HG02623 (cell line): ENCODE data around the gene CYP2U1.
"Not testable (repeated sequence)": the region's sequence is repeated elsewhere in the genome, so short reads cannot be mapped to it uniquely, and the experiment has no call there.

Experiments
- ATAC-seq: cut with Tn5 transposase; IDR thresholded peaks from one replicate; pipeline ENCODE4 v1.9.1; 2021; ENCODE audit warnings: moderate library complexity; ENCODE audit not compliant: unreplicated experiment

CYP2U1 gene

DNA sequence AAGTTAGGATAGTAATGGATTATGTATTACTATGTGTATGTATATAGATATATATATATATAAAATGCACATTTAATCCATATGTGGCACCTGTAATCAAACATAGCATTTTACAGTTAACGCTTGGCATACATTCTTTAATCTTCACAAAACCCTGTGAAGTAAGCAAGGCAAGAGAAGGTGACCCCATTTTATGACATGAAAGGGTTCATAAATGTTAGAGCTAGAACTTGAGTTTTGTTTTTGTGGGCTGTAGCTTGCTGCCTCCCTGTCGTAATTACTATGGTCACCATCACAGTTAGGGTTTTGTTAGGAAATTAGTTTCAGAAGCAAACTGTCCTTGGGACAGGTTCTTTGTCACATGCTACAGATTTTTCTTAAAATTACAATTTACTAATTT lies 13.8 kb upstream of the CYP2U1 start:
- ATAC-seq, result no peak

DNA sequence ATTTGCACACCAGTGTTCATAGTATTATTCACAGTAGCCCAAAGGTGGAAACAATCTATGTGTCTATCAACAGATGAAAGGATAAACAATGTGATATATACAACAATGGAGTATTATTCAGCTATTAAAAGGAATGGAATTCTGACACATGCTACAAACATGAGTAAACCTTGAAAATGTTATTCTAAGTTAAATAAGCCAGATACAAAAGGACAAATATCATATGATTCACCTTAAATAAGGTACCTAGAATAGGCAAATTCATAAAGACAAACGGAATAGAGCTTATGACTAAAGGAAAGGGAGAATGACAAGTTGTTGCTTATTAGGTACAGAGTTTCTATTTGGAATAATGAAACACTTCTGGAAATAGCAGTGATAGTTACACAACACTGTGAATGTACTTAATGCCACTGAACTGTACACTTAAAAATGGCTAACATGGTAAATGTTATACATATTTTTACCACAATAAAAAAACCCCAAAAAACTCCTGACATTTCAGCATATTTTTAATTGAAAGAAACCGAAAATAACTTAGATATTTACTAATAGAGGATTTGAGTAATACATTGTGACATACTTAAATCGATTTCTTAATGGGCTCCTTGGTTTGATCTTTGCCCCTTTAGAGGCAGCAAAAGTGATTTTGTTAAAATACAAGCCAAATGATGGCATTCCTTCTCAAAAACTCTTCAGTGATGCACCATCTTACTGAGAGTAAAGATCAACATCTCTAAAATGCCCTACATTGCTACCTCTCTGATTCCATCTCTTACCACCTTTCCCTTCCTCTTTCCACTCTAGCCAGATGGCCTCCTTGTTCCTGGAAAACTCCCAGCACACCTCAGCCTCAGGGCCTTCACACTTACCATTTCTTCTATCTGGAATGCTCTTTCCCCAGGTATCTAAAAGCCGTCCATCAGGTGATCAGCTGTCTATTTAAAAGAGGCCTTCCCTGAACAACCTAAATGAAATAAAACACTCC lies 8.6 kb upstream of the CYP2U1 start:
- ATAC-seq, result no peak

DNA sequence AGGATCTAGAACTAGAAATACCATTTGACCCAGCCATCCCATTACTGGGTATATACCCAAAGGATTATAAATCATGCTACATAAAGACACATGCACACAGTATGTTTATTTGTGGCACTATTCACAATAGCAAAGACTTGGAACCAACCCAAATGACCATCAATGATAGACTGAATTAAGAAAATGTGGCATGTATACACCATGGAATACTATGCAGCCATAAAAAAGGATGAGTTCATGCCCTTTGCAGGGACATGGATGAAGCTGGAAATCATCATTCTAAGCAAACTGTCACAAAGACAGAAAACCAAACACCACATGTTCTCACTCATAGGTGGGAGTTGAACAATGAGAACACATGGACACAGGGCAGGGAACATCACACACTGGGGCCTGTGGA lies 5.6 kb upstream of the CYP2U1 start:
- not testable (repeated sequence) for ATAC-seq

DNA sequence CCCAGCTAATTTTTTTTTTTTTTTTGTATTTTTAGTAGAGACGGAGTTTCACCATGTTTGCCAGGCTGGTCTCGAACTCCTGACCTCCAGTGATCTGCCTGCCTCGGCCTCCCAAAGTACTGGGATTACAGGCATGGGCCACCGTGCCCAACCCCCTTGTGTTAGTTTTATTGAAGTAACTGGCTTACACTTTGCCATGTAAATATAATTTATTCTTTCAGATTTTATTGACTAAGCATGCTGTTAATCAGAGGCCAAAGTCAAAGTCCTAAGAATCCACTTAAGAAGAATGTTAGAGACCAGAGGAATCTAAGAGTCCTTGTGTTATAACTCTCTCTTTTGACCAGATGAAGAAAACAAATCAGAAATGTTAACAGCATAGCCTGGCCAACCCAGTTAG lies 4.5 kb upstream of the CYP2U1 start:
- not testable (repeated sequence) for ATAC-seq

DNA sequence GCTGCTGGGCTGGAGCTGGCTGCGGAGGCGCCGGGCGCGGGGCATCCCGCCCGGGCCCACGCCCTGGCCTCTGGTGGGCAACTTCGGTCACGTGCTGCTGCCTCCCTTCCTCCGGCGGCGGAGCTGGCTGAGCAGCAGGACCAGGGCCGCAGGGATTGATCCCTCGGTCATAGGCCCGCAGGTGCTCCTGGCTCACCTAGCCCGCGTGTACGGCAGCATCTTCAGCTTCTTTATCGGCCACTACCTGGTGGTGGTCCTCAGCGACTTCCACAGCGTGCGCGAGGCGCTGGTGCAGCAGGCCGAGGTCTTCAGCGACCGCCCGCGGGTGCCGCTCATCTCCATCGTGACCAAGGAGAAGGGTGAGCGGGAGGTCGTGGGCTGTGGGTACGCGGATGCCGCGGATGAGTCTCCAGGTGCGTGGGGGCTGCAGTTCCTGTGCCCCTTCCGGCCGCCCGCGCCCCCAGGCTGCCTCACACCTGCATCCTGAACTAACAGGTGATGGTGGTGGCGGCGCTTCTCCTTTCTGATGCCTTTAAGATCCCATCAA lies 499 bp downstream of the CYP2U1 start:
- ATAC-seq, result peak; percentile 17

DNA sequence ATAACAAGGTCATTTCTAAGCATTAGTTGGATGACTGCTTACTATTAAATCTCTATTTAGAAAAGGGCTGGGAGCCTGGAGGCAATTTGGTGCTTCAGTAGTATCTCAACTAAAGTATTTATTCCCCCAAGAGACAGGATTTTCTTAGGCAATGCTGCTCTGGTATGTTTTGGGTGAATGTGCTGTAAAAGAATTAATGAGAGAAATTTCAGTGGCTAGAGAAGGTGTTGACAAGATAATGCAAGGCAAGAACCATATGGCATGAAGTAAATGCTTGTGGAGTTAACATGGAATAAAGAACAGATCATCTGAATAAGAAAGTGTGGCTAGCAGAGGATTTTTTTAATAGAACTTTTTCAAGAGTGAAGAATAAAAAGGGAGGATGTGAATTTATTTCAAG lies 3.9 kb downstream of the CYP2U1 start:
- no peak for ATAC-seq

DNA sequence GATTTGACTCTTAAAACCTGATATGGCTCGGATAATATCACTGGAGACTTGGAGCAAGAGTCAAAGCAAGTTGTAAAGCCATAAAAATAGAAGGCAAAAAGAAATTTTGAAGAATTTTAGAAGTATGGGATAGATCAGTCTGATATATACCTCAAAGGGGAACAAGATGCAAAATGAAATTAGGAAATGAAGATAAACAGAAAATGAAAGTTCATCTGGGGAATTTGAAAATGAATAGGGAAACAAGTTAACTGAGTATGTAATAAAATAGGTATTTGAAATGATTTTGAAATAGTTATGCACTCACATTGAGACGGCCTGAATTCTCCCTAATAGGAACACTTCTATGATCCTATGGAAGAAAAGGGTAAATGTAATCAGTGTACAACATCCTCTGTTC lies 5.7 kb downstream of the CYP2U1 start:
- ATAC-seq, result no peak

DNA sequence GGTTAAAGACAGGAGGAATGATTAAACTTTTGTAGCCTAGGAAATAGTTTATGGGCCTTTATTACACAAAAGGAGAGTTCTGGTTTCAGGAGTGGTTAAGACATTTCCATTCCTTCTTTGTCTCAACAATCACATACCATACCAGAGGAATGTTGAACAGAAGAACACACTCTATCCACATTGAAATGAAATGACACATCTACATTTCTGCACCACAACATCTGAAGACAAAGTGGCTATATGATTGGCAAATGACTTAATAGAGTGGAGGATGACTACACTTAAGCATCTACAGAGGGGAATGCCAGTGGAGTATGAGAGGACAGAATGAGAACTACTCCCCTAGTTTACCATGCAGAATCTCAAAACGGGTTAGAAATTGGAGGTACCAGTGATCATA lies 8.0 kb downstream of the CYP2U1 start:
- ATAC-seq, result no peak

DNA sequence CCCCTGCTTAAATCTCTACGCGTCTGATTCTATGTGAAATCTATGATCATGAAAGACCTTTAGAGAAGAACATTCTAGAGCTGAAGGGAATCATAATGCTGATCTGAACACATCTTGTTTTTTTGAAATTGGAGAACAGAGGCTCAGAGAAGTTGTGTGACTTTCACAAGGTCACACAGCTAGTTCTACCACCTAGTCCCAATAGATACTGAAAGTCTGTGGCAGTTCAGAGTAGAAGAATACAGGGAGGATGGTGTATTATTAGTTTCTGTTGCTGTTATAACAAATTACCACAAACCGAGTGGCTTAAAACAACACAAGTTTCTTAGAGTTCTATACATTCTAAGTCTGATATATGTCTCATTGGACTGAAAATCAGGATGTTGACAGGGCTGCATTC lies 14.5 kb downstream of the CYP2U1 start:
- no peak for ATAC-seq

DNA sequence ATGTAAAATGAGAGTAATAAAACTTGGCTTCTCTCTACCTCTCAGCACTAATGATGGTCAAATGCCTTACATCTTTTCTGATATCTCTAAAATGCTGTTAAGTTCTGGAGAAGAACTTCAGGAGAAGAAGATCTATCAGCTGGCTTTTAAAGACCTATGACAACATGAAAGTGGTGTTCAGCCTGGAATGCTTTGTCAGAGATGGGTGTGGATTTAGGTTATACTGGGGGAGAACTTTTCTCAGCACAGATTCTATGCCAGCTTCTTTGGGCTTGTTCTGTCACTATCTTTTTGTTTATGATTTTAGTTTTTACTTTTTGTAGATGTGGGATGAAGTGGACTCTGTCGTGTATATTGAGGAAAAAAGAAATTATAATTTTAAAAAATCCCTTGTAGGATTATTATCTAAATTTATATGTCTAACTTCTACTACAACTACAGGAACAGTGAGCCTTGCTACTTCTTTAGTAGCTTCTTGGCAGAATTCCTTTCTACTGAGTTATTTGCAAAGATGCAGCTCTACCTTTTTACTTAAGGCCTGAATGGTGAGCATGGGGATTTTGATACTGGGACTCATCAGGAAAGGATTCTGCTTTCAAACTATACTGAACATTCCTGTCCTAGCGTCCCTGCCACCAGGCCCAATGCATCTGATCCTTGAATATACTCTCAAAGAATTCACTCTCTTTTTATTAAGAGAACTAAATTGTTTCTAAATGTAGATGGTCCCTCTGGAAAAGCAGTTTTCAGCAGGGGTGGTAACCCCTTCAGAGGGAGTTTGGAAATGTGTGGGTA lies 19.6 kb downstream of the CYP2U1 start:
- no peak for ATAC-seq

DNA sequence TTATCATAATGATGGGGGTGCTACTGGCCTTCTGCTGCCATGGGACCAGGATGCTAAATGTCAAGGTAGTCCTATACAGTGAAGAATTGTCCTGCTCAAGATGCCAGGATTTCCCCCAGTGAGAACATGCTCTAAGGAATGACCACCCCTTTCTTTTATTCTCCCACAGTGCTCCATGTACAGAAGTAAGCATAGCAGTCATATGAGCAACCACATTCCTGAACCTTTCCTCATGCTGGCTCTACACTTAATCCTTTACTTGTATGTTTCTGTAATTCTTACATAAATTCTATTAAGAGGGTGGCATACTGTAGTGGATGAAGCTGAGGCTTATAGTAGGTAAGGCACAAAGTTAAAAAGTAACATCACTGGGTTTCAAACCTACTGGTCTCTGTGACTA lies 20.2 kb downstream of the CYP2U1 start:
- no peak for ATAC-seq

DNA sequence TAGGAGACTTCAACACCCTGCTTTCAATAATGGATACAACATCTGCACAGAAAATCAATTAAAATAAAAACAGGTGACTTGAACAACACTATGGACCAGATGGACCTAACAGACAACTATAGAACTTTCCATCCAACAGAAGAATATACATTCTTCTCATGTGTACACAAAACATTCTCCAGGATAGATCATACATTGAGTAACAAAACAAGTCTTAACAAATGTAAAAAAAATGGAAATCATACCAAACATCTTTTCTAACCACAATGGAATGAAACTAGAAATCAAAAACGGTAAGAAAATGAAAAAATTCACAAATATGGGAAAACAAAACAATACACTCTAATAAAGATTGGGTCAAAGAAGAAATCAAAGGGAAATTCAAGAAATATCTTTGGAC lies 24.7 kb downstream of the CYP2U1 start:
- no peak for ATAC-seq

DNA sequence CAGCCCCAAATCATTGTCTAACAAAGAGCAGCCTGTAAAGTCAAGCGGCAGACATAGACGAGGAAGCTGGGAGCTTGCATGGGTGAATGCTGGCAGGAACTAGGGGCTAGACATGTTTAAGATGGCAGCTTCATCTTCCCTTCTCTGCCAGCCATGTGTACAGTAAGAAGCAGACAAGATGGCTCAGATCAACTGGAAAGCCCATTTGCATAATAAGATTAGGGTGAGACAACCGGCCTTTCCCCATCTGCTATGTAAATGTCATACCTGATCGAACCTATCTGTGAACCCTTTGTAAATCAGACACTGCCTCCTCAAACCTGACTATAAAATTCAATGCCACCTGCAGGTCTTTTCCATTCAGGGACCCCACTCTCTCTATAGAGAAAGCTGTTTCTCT lies 35.6 kb downstream of the CYP2U1 start:
- no peak for ATAC-seq

DNA sequence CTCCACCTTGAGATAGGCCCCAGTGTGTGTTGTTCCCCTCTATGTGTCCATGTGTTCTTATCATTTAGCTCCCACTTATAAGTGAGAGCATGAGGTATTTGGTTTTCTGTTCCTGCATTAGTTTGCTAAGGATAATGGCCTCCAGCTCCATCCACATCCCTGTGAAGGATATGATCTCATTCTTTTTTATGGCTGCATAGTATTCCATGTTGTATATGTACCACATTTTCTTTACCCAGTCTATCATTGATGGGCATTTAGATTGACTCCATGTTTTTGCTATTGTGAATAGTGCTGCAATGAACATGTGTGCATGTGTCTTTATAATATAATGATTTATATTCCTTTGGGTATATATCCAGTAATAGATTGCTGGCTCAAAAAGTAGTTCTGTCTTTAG lies 36.2 kb downstream of the CYP2U1 start:
- not testable (repeated sequence) for ATAC-seq

DNA sequence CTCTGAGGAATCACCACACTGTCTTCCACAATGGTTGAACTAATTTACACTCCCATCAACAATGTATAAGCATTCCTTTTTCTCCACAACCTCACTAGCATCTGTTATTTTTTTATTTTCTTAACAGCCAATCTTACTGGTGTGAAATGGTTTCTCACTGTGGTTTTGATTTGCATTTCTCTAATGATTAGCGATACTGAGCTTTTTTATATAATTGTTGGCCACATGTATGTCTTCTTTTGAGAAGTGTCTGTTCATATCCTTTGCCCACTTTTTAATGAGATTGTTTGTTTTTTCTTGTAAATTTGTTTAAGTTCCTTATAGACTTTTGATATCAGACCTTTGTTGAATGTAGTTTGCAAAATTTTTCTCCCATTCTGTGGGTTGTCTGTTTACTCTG lies 36.6 kb downstream of the CYP2U1 start:
- ATAC-seq, result not testable (repeated sequence)

DNA sequence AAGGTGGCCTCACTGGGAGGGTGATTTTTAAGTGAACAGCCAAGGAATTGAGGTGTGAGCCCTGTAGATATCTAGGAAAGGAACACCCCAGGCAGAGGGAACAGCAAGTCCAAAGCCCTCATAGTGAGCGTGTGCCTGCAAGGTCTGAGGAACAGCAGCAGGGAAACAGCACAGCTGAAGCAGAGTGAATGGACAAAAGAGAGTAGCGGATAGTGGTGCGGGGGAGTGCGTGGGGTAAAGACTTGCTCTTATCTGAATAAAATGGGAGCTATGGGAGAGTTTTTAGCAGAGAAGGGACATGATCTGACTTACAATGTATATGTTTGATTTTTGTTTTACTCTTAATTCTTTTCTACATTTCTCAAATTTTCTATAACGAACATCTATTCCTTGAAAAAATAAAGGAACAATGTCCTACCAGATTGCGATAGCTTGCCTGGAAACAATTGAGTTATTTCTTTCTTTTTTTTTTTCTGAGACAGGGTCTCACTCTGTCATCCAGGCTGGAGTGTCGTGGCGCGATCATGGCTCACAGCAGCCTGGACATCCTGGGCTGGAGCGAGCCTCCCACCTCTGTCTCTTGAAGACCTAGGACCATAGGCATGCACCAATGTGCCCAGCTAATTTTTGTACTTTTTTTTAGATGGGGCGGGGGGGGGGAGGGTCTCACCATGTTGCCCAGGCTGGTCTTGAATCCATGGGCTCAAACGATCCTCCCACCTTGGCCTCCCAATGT lies 38.9 kb downstream of the CYP2U1 start:
- ATAC-seq, result no peak

DNA sequence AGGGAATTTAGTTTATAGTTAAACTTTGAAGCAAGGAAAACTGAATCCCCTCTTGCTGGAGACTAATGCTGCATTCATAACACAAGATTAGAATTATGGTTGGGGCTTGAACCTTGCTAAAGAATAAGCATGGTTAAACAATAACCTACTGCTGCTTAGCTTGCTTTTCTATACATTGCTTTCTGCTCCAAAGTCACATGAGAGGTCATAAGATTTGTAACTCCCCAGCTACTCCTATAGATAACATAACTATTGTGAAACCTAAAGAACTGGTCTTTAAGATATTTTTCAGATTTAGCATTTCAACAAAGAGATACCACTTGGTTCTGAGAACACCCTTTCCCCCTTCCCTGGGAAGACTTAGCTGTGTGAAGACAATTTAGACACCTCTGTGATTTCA lies 41.3 kb downstream of the CYP2U1 start:
- no peak for ATAC-seq

DNA sequence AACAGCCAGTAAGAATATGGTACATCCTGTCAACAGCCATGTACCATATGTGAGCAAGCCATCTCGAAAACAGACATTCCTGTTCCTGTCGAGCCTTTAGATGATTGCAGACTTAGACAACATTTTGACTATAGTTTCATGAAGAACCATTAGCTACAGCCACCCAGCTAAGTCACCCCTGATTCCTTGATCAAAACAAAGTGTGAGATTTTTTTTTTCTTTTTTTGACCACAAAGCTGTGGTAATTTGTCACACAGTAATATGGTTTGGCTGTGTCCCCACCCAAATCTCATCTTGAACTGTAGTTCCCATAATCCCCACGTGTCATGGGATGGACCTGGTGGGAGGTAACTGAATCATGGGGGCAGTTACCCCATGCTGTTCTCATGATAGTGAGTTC lies 43.2 kb downstream of the CYP2U1 start:
- ATAC-seq, result no peak

DNA sequence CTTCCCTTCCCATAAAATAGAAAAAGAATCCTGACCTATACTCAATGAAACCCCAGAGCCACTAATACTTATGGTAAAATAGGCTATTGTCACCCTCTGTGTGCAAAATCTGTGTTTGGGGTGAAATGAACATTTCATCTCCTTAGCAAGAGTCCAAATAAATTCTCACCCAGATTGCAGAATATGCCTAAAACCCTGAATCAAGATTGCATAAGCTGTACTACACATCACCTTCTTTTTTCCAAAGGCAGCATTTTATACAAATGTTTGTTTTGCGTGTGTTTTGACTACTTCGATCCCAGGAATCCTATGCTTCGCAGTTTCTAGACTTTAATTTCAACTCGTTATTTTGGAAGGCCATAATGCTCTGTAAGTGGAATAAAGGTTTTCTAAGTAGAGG lies 46.1 kb downstream of the CYP2U1 start:
- ATAC-seq, result no peak

DNA sequence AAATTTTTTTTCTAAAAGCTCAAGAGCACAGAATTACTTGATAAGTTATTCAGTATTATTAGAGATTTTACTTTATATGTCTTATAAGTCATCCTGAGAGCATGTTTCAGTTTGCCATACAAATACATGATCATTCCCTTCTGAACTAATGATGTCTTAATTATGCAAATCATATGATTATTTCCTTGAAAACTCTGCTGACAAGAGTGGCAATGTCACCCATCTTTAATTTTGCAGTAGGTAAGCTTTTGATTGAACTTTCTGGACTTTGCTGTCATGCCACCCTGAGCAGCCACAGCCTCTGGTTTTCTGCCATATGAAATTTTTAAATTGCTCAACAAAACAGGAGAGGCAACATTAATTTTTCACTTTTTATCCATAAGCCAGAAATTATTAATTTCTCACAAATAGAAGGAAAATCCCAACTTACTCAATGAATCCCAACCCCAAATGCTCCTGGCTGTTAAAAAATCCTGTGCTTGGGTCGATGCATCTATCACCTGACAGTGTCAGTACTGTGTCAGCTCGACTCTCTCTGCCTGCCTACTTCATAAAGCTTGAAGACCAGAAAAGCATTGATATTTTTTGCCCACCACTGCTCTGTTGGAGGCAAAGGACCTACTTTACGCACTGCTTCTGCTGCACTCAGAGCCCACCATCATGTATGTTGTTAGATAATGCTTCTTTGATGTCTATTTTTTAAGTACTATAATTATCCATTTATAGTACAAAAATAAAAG lies 46.8 kb downstream of the CYP2U1 start:
- ATAC-seq, result no peak
